GM15510 (cell line): Measurements from ENCODE around the gene KCNMA1.

Source experiments
- POLR2A ChIP-seq: IDR thresholded peaks from 3 replicates; pipeline ENCODE4 v1.6.1; 2011; ENCODE audit warnings: borderline replicate concordance; ENCODE audit not compliant: insufficient read length; ENCODE audit errors: extremely low read depth

The KCNMA1 gene

DNA sequence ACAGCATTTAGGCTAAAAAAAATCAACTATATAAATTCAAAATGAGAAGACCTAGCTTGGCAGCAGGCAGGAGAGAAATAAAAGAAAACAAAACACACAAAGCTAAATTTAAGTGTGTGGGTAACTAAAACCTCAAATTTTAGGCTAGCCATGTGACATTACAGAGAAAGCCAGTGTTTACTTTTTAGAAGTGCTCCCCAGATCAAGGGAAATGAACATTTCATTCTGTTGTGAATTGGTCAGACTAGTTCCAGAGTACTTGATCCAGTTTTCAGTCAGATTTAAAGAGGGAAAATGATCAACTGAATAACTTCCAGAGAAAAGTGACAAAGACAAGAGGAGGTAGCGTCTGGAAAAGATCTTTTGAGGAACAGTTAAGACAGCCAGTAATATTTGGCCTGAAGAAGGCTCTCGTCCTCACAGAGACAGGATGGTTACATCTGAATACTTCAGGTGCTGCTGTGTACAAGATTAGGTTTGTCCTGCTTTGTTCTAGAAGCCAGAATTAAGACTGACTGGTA, 563.4 kb downstream of the KCNMA1 start:
- TF ChIP-seq POLR2A = no peak

DNA sequence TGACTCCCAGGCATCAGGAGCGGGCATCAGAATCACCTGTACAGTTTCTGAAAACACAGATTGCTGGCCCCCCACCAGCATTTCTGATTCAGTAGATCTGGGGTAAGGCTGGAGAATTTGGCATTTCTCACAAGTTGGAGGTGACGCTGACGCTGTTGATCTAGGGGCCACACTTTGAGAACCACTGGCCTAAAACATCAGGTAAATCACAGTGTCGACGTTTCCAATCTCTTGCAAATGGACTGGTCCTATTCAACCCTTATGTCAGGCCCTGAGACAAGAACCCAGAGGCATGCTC, 564.0 kb downstream of the KCNMA1 start:
- no peak for TF ChIP-seq POLR2A

DNA sequence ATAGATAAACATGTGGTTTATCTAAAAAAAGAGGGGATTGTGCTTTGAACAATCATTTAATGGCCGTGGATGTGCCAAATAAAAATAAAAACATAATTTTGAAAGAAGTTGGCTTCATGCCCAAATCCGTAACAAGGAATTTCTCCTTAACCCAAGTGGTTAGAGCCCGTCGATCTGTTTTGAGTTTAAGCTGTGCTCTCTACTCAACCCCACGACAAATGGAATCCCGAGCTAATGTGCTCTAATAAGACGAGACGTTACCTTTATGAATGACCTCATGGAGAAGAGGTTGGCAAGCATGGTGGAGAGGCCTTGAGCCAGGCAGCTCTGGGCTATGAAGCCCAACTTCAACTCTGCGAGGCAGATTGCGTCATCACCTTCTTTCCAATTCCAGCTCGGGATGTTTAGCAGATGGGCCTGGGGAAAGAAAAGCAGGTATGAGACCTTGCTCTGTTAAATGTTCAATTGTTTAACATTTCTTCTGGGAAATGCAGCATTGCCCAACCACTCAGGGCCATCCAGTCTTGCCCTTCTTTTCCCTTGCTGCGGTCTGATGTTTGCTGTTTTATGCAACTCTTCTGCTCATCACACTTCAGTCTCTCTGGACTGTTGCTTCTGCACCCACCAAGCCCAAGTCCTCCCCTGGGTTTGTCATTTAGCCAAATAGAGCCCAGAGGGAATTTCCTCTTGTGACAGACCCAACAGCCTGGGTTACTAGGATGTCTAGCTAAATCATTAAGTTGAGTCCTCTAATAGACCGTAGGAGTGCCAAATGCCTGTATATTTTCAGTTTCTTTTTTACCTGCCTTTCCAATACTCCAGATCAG, 564.6 kb downstream of the KCNMA1 start:
- TF ChIP-seq POLR2A = no peak

DNA sequence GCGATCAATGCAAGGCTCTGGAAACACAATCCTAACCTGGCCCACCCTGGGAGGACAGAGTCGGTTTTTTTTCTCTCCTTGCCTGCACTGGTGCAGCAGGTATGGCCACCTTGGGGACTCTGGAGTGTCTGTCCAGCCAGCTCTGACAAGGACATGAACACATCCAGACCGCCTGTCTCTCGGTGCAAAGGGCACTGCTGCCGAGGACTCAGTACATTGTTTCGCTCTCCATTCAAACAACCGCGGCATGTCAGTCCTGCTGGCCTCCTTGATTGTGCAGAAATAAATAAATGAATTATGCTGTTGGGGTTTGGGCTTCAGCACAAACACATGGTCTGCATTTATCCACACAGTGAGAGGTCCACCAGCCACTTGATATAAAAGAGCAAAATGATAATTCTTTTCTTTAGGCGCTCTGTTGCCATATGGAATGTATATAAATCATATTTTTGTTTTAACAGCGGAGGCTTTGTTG, 565.2 kb downstream of the KCNMA1 start:
- TF ChIP-seq POLR2A = no peak

DNA sequence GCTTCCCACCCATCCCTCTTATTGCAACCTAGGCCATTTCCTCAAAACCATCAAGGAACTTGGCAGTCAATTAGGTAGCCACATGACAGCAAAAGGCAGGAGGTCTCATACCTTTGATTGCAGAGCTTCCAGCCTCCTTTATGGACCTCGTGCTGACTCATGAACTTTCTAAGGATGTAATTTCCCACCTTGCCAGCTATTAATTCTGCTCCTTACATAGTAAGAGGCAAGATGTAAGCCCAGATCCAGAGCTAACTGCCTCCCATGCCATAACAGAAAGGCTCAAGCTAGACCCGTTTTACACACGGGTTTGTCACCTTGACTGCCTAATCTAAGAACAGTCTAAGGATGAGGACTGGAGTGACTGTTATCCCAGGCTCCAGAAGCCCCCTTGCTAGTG, 565.7 kb downstream of the KCNMA1 start:
- TF ChIP-seq POLR2A = no peak

DNA sequence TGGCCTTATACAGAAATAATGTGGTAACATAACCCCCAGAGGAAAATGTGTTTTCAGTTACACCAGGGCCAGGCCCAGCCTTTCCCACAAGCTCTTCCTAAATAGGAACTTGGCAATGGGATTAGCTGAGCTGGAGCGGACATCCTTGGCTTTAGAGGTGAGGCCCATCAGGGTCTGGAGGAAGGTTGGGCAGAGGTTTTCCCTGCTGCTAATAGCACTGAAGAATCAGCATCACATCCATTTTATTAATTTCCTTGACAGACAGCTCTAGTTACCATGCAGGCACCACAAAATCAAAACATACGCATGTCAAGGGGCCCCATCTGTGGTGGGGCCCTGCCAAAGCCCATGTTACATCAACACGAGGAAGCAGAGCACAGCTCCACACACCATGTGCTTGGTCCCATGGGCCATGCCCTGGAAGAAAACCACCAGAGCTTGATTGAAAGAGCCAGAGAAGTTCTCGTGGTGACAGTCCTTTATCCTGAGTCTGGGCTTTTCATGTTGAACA, 566.6 kb downstream of the KCNMA1 start:
- no peak for TF ChIP-seq POLR2A

DNA sequence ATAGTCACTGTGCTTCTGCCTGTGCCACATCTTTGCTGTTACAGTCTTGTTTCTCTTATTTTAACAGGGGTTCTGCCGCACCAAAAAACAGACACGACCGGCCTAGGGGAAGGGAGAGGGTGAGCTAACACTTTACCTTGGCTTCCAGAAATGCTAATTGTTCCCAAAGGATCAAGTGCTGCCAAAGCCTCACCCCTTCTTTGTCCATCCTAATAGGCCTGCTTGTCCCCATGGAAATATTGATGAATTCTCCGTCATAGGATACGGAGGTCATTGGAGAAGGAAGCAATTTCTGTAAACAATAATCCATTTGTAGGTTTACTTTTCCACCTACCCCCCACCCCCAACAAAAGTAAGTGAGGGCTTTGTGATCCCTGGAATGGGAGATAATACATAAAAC, 567.3 kb downstream of the KCNMA1 start:
- no peak for TF ChIP-seq POLR2A

DNA sequence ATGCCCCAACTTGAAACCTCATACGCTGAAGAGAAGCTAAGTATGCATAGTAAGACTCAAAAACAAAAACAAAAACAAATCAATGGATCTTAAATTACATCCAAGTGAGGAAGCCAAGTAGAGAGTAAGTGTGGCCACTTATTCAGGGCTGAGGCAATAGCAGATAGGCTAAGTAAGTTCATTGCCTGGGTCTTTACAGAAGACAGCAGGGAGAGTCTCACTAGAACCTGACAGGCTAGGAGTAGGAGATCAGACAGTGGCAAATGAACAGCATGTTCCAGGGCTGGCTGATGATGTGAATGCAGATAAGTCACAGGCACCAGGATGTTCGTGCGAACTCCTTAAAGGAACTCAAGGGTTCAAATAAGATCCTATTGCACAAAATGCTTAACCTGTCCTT, 568.6 kb downstream of the KCNMA1 start:
- TF ChIP-seq POLR2A = no peak

DNA sequence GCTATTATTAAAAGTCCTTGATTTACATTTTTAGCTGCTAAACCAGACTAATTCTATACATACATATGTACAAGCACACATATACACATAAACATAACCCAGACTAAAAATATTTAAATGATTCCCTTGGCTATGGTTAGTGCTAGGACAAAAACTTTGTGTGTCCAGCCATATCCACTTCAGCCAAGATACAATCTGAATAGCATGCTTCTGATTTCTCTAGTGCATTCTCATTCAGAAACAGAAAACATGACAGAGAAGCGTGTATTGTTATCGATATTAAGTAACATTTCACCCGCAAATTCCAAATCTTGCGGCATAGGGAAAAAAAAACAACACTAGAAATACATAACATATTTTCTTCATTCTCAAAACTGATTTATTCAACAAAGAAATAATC, 569.3 kb downstream of the KCNMA1 start:
- no peak for TF ChIP-seq POLR2A

DNA sequence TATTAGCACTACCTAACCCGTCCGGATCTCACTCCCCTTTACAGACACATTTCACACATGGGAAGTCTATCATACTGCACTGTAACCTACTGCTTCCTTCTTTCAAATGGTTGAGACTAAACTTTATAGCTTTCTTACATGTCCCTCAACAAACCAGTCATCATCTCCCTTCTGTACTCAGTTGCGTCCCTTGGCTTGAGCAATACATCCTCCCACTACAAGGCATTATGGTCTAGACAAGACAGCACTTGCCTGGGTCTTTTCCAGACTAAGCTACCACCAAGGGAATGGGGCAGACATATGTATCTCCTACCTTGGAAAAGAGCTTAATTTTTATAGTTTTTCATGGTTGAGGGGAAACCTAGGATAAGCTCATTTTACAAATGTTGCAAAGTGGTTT, 575.2 kb downstream of the KCNMA1 start:
- TF ChIP-seq POLR2A = no peak

DNA sequence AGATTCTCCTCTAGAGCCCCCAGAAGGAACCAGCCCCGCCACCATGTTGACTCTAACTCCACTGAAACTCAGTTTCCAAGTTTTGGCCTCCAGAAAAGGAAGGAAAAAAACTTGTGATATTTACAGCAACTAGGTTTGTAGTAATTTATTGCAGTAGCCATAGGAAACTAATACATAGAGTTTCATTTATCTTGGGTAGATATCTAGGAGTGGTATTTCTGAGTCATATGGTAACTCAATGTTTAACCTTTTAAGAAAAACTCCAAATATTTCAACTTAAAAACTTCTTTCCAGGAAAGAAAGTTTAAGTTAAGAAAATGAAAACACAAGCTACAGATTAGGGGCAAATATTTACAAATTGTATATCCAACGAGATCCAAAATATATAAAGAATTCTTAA, 576.7 kb downstream of the KCNMA1 start:
- TF ChIP-seq POLR2A = no peak

DNA sequence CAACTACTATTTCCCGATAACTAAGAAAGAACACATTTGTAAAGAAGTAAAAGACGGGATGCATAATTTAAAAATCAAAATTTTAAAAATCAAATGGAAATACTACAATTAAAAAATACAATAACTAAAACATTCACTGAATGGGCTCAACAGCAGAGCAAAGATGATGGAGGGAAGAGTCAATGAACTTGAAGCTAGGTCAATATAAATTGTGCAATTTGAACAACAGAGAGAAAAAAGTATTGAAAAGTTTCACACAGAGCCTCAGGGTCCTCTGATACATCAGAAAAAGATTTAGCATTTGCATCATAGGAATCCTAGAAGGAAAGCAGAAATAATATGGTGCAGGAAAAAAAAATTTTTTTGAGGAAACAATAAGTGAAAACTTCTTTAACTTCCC, 581.0 kb downstream of the KCNMA1 start:
- TF ChIP-seq POLR2A = no peak

DNA sequence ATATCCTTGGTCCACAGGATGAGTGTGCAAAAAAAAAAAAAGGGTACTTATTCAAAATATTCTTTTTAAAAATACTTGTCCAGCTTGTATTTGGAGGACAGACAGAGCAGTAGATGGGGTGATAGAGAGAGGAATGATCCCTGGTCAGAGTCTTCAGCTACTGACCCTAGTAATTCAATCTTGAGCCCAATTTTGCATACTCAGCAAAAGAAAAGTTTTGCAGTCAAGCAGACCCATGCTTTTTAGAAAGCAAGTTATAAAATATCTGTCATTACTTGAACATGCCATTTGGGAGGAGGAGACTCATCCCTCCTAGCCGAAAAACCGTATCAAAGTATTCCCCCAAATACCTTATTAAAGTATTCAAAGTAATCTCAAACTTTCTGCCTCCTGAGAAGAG, 585.0 kb downstream of the KCNMA1 start:
- no peak for TF ChIP-seq POLR2A

DNA sequence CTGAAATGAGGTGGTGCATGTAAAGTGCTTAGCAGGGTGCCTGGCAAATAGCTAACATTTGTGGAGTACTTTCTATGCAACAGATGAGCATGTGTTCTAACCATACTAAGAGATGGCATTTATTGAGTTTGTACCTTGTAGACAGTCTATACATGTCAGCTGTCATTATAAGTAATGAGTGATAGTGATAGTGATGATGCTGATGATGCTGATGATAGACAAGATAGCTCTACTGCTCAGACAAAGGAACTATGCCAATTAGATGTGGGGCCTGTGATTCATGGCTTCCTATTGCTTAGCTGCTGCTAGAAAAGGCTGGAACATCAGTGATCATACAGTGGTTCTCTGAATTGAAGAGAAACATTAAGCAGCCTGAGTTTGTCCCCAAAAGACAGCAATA, 585.8 kb downstream of the KCNMA1 start:
- no peak for TF ChIP-seq POLR2A

DNA sequence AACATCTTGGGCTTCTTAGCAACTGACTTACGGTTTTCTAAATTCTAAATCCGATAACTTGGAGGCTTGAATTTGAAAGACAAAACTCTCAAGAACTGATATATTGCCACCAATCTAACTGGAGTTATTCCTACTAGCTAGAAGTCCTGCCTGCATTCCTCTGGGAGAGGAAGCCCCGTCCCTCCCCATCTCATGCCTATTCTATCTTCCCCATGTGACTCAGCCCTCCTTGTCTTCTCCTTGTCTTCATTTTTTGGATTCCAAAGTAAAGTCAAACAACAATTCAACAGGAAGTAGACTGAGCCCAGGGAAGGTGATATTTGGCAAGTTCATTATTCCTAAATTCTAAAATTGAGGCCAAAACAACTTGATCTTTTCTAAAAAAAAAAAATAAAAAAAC, 587.7 kb downstream of the KCNMA1 start:
- TF ChIP-seq POLR2A = no peak

DNA sequence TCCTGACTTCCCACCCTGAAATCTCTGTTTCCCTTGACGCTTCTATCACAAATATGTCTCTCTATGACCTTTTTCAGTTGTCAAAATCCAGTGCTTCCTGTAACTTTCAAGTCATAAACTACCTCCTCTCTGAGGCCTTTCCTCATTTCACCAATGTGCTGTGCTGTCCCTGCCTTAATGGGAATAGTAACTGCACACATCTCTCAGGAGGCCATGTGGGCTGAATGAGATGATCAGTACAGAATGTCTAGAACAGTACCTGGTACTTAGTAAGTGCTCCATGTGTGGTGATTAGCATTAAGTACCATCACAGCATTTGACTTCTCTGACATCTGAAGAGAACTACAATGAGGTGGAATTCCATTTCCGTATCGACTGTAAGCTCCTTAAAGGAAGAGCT, 588.5 kb downstream of the KCNMA1 start:
- no peak for TF ChIP-seq POLR2A

DNA sequence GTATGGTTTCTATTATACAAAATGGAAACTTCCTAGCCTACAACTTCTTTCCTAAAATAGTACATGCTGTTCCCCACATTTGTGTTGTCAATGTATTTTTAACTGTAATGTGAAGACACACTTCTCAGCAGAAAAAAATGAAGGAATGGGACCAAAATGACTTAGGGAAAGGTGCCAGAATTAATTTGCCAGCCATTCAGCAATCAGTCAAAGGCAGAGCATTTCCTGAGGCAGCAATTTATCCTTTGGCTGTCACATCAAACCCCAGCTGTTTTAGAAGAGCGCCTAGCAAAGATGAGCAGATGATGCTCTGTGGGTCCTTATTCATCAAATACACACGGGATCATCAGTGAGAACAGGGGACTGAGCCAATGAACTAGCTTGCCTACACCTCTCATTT, 592.5 kb downstream of the KCNMA1 start:
- no peak for TF ChIP-seq POLR2A

DNA sequence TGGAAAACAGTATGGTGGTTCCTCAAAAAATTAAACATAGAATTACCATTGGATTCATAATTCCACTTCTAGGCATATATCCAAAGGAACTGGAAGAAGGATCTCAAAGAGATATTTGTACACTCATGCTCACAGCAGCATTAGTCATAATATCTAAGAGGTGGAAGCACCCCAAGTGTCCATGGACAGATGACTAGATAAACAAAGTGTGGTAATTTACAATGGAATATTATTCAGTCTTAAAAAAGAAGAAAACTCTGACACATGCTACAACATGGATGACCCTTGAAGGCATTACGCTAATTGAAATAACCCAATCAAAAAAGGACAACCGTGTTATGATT, 594.2 kb downstream of the KCNMA1 start:
- no peak for TF ChIP-seq POLR2A
